GM18861 (cell line): ENCODE measurements around the gene PASK.
"Not testable (repeated sequence)": the region's sequence is repeated elsewhere in the genome, so short reads cannot be mapped to it uniquely, and the experiment has no call there.

Experiments used
- ATAC-seq: cut with Tn5 transposase; IDR thresholded peaks from one replicate; pipeline ENCODE4 v1.9.1; 2021; ENCODE audit not compliant: unreplicated experiment

PASK gene

GRCh38 chr2:241148891-241149674 lies at the start of gene PASK:
TSS of gene PASK (minus strand) at chr2:241149472. CDS start at chr2:241143032, 6,440 bp downstream.
- peak; percentile 62 for ATAC-seq

GRCh38 chr2:241198381-241199279 lies 49.4 kb upstream of the PASK start:
- no peak for ATAC-seq

GRCh38 chr2:241197947-241198346 lies 48.7 kb upstream of the PASK start:
- no peak for ATAC-seq

GRCh38 chr2:241197246-241197645 lies 48.0 kb upstream of the PASK start:
- not testable (repeated sequence) for ATAC-seq

GRCh38 chr2:241195506-241196130 lies 46.3 kb upstream of the PASK start:
- ATAC-seq: no peak

- ATAC-seq: no peak
These were observed 45.5 kb upstream of the PASK start for GRCh38 chr2:241194811-241195210.

GRCh38 chr2:241193271-241193670 lies 44.0 kb upstream of the PASK start:
- no peak for ATAC-seq

GRCh38 chr2:241191081-241191480 lies 41.8 kb upstream of the PASK start:
- ATAC-seq: no peak

GRCh38 chr2:241190291-241190981 lies 41.2 kb upstream of the PASK start:
- ATAC-seq: no peak

GRCh38 chr2:241189856-241190201 lies 40.6 kb upstream of the PASK start:
- no peak for ATAC-seq

GRCh38 chr2:241189093-241189855 lies 40.0 kb upstream of the PASK start:
- ATAC-seq: no peak

GRCh38 chr2:241188361-241189092 lies 39.3 kb upstream of the PASK start, which contains the start of gene ANO7:
TSS of gene ANO7 (plus strand) at chr2:241188677. CDS start at chr2:241190064, 1,387 bp downstream.
- ATAC-seq: no peak

GRCh38 chr2:241187918-241188234 lies 38.6 kb upstream of the PASK start:
- no peak for ATAC-seq

GRCh38 chr2:241187101-241187917 lies 38.0 kb upstream of the PASK start:
- ATAC-seq: no peak

- no peak for ATAC-seq
These were observed 36.7 kb upstream of the PASK start for GRCh38 chr2:241185961-241186360.

- ATAC-seq: no peak
These were observed 35.6 kb upstream of the PASK start for GRCh38 chr2:241184901-241185300.

- no peak for ATAC-seq
These were observed 33.9 kb upstream of the PASK start for GRCh38 chr2:241183221-241183620.

GRCh38 chr2:241182531-241183133 lies 33.4 kb upstream of the PASK start:
- no peak for ATAC-seq
